HepG2 (cell line): ENCODE results near the gene FAM162A. TPM values are rescaled to one million over a fixed set of nuclear protein-coding genes. Genes with fewer than 3 reads are reported as not detected.

Experiments
- ATAC-seq: fragments of 200-7000 bp; cut with Tn5 transposase; 3 replicates; pipeline ENCODE4 v1.9.1; 2020; ENCODE audit warnings: mild to moderate bottlenecking, moderate library complexity
- BruUV-seq: library from RNA; stranded (reverse); fragments of 400-500 nt; replicated peaks from 2 replicates; lab custom pipeline; 2021; lab: Mats Ljungman, UMichigan
- CTCF ChIA-PET: fragments of 300-600 bp; formaldehyde crosslinking; extraction: SDS; loops from one replicate; lab custom pipeline; 2021; ENCODE audit warnings: low total read pairs, inconsistent platforms, low intra/inter-chr PET ratio; lab: Yijun Ruan, JAX
- POLR2A ChIA-PET: fragments of 350-600 bp; sonication (Branson Sonifier 250); formaldehyde crosslinking; loops from one replicate; lab custom pipeline; 2020; ENCODE audit warnings: antibody characterized with exemption, inconsistent platforms; lab: Yijun Ruan, JAX
- DNase-seq: peaks from one replicate; pipeline ENCODE4 v3.0.0-alpha.2; 2015; ENCODE audit warnings: low spot score
- FAIRE-seq: peaks from 3 replicates; lab custom pipeline; 2011; peaks lifted over from hg19 to GRCh38; lab: Jason Lieb, UNC
- H2AFZ ChIP-seq: one replicate; pipeline ENCODE4 v1.6.1; 2011; ENCODE audit warnings: low read length, inconsistent platforms
- H3K27ac ChIP-seq: fragments of 300-600 bp; 3 replicates; pipeline ENCODE4 v1.8.0; 2011; ENCODE audit warnings: mixed run types, mild to moderate bottlenecking, mixed read lengths, low read length, inconsistent platforms; ENCODE audit not compliant: insufficient read depth; ENCODE audit errors: extremely low read length
- H3K27me3 ChIP-seq, 2 experiments: fragments of 200-600 bp in 1 of 2; 2 replicates in 1 of 2; 3 replicates in 1 of 2; pipeline versions ENCODE4 v1.6.0 to v1.8.0; 2011; ENCODE audit warnings: low read length in 2 of 2, mild to moderate bottlenecking in 2 of 2, moderate library complexity in 2 of 2, inconsistent platforms in 1 of 2; ENCODE audit not compliant: insufficient read depth in 2 of 2, control insufficient read depth in 1 of 2
- H3K36me3 ChIP-seq, 2 experiments: fragments of 200-600 bp in 1 of 2; replicated peaks in 1 of 2; 2 replicates in 1 of 2; 3 replicates in 1 of 2; pipeline versions ENCODE4 v1.5.1 to v1.8.0; 2011; ENCODE audit warnings: low read length in 2 of 2, inconsistent platforms in 1 of 2; ENCODE audit not compliant: insufficient read depth in 2 of 2, control insufficient read depth in 1 of 2
- H3K4me1 ChIP-seq: 2 replicates; pipeline ENCODE4 v1.5.1; 2012; ENCODE audit warnings: low read length, inconsistent platforms; ENCODE audit not compliant: insufficient read depth
- H3K4me2 ChIP-seq: 2 replicates; pipeline ENCODE4 v1.6.0; 2011; ENCODE audit warnings: low read depth, low read length, inconsistent platforms
- H3K4me3 ChIP-seq, 3 experiments: fragments of 200-600 bp in 1 of 3; sonication (generic), shearing (Covaris generic) in 1 of 3; replicated peaks in 1 of 3; 2 replicates each; pipeline ENCODE4 v1.5.1; 2011 to 2016; ENCODE audit warnings: low read length in 3 of 3, inconsistent platforms in 2 of 3, low read depth in 2 of 3, mild to moderate bottlenecking in 2 of 3, control low read depth in 1 of 3, mixed read lengths in 1 of 3; ENCODE audit not compliant: insufficient read depth in 1 of 3
- H3K79me2 ChIP-seq: one replicate; pipeline ENCODE4 v1.6.1; 2011; ENCODE audit warnings: low read length, inconsistent platforms; ENCODE audit not compliant: insufficient read depth
- H3K9ac ChIP-seq: 2 replicates; pipeline ENCODE4 v1.6.0; 2011; ENCODE audit warnings: mild to moderate bottlenecking, low read depth, low read length, inconsistent platforms; ENCODE audit not compliant: insufficient read depth
- H3K9me3 ChIP-seq: 2 replicates; pipeline ENCODE4 v1.5.1; 2012; ENCODE audit warnings: mild to moderate bottlenecking, low read length
- H4K20me1 ChIP-seq: 2 replicates; pipeline ENCODE4 v1.6.0; 2011; ENCODE audit warnings: inconsistent platforms, mild to moderate bottlenecking, low read length, moderate library complexity; ENCODE audit not compliant: insufficient read depth
- ATF4 ChIP-seq, 2 experiments: fragments of 450-650 bp in 1 of 2; sonication (generic) in 1 of 2; formaldehyde crosslinking; IDR thresholded peaks; 2 replicates each; pipeline versions ENCODE4 v1.5.0 to v1.8.0; 2020 to 2022; ENCODE audit warnings: mild to moderate bottlenecking in 1 of 2, missing genetic modification reagents in 1 of 2
- CBX5 ChIP-seq: sonication (generic); formaldehyde crosslinking; IDR thresholded peaks from 2 replicates; pipeline ENCODE4 v1.4.0; 2020; ENCODE audit warnings: missing genetic modification reagents, borderline replicate concordance
- CEBPG ChIP-seq: IDR thresholded peaks from 2 replicates; pipeline ENCODE4 v1.6.1; 2016
- HNF4A ChIP-seq: sonication (generic); formaldehyde crosslinking; IDR thresholded peaks from 2 replicates; pipeline ENCODE4 v1.4.0; 2020; ENCODE audit warnings: missing genetic modification reagents
- IKZF1 ChIP-seq: fragments of 450-650 bp; IDR thresholded peaks from 2 replicates; pipeline ENCODE4 v1.7.1; 2016
- MXD4 ChIP-seq: IDR thresholded peaks from 2 replicates; pipeline ENCODE4 v1.6.1; 2016; ENCODE audit warnings: mild to moderate bottlenecking, missing biosample characterization, missing genetic modification reagents
- NR2C2 ChIP-seq: sonication (generic); formaldehyde crosslinking; IDR thresholded peaks from 2 replicates; pipeline ENCODE4 v1.4.0; 2020; ENCODE audit warnings: missing genetic modification reagents, mild to moderate bottlenecking, moderate library complexity, borderline replicate concordance
- POLR2G ChIP-seq: fragments of 200-400 bp; formaldehyde crosslinking; IDR thresholded peaks from 2 replicates; pipeline ENCODE4 v1.6.1; 2018; ENCODE audit warnings: mild to moderate bottlenecking, low read depth, low read length, moderate library complexity
- SP140L ChIP-seq: sonication (generic); formaldehyde crosslinking; IDR thresholded peaks from 2 replicates; pipeline ENCODE4 v1.4.0; 2020; ENCODE audit warnings: missing genetic modification reagents, borderline replicate concordance
- SYNCRIP ChIP-seq: fragments of 200-400 bp; formaldehyde crosslinking; IDR thresholded peaks from 2 replicates; pipeline ENCODE4 v1.6.1; 2018; ENCODE audit warnings: mild to moderate bottlenecking, low read depth, low read length; ENCODE audit not compliant: insufficient read depth
- ZBTB39 ChIP-seq: sonication (generic); formaldehyde crosslinking; IDR thresholded peaks from 2 replicates; pipeline ENCODE4 v1.5.0; 2020; ENCODE audit warnings: missing genetic modification reagents
- ZMAT3 ChIP-seq: sonication (generic); formaldehyde crosslinking; conservative IDR thresholded peaks from 2 replicates; pipeline ENCODE4 v1.7.0; 2021; ENCODE audit warnings: missing genetic modification reagents
- ZNF160 ChIP-seq: sonication (generic); formaldehyde crosslinking; IDR thresholded peaks from 2 replicates; pipeline ENCODE4 v1.8.0; 2022; ENCODE audit warnings: mild to moderate bottlenecking, inconsistent platforms, missing genetic modification reagents
- WGBS: methylation state at CpG from one replicate; pipeline ENCODE4 v1.1.6; 2017; ENCODE audit warnings: low lambda C conversion rate; 5-methylcytosine and 5-hydroxymethylcytosine counted together
- in situ Hi-C: cut with HindIII; loops from 2 replicates; pipeline ENCODE4 v1.10.0; 2017; ENCODE audit warnings: low pct_unique_long_range_greater_than_20kb; ENCODE audit not compliant: extremely low pct_ligation_motif_present
- intact Hi-C: fragments of 100-400 bp; cut with micrococcal nuclease; formaldehyde crosslinking; loops from one replicate; pipeline ENCODE4 v1.10.0; 2022; ENCODE audit not compliant: unreplicated experiment
- polyA plus RNA-seq, 8 experiments: library from polyadenylated mRNA; depleted of rRNA in 3 of 8; stranded (reverse) in 7 of 8; unstranded in 1 of 8; fragments of >200 nt; fragmentation: Illumina TruSeq in 4 of 8; extraction: Trizol in 4 of 8; gene quantifications; 2 replicates each; pipeline versions ENCODE4 v1.2.1 to v1.2.3, GENCODE V29; 2011 to 2016; ENCODE audit warnings: low read depth in 4 of 8, missing spikeins in 1 of 8, mixed read lengths in 1 of 8; ENCODE audit not compliant: insufficient read depth in 1 of 8
- total RNA-seq, 5 experiments: library from RNA; depleted of rRNA; stranded (reverse); fragments of >200 nt; fragmentation: Illumina TruSeq; extraction: Trizol; gene quantifications; 2 replicates each; pipeline ENCODE4 v1.2.3, GENCODE V29; 2016; ENCODE audit warnings: low read depth in 1 of 5

FAM162A gene
- total and polyA plus RNA-seq, 2 of the 13 experiments (the other 11 are each of a cell fraction or from before 2014, with no cell fraction given) = 115 to 155 TPM

- H2AFZ ChIP-seq = no peak overlapping the region
- no peaks in the 10 kb centered on the region; the same call in 1 of the 2 replicates for H4K20me1 ChIP-seq
- H3K27ac ChIP-seq = peak overlapping the region; percentile 20
- no peak overlapping the region for H3K4me2 ChIP-seq
- in situ Hi-C loops (no loop called here), intact Hi-C loops (no loop called here)
- POLR2A ChIA-PET = no interaction called here
- no peak overlapping the region for H3K4me3 ChIP-seq
- peaks cover 4 to 12% of the 10 kb centered on the region in 2 experiments; a peak in 3 of 5 replicates for H3K36me3 ChIP-seq
- H3K4me1 ChIP-seq = peaks cover 70% of the 10 kb centered on the region
- peaks cover 92% of the 10 kb centered on the region for H3K79me2 ChIP-seq
- BruUV-seq = no TSS peak
- ATAC-seq (no peak), FAIRE-seq (no peak), DNase-seq (no peak)
- TF ChIP-seq POLR2G (no peak), CBX5 (CRISPR knock-in tag) (no peak), HNF4A (CRISPR knock-in tag) (no peak), ZBTB39 (CRISPR knock-in tag) (no peak), ATF4 (CRISPR knock-in tag; IDR thresholded peaks at IDR 0.05) (peak in 1 of 2 experiments; percentile 87; a peak in 2 of 4 replicates), SP140L (CRISPR knock-in tag) (no peak), ZNF160 (CRISPR knock-in tag) (no peak), SYNCRIP (no peak), MXD4 (CRISPR knock-in tag) (no peak), ZMAT3 (CRISPR knock-in tag) (no peak), CEBPG (CRISPR knock-in tag) (peak; percentile 63), NR2C2 (CRISPR knock-in tag) (0 out of 2 replicates have a peak, but pooled peaks have one; percentile 14), IKZF1 (no peak)
- WGBS = 73% methylated on average over 4 of the region's 4 CpGs
- no peaks in the 10 kb centered on the region; a peak in 1 of 5 replicates for H3K27me3 ChIP-seq
- no peaks in the 10 kb centered on the region for H3K9me3 ChIP-seq
- H3K9ac ChIP-seq = no peak overlapping the region
- CTCF ChIA-PET = no interaction called here
These were observed 6.0 kb upstream of the FAM162A start for GRCh38 chr3:122377975-122378374.
